GM18502 (cell line): ENCODE results near the gene E2F3.

Experiments
- ATAC-seq: cut with Tn5 transposase; IDR thresholded peaks from one replicate; pipeline ENCODE4 v1.9.1; 2021; ENCODE audit warnings: mild to moderate bottlenecking; ENCODE audit not compliant: unreplicated experiment, poor library complexity

The E2F3 gene

DNA sequence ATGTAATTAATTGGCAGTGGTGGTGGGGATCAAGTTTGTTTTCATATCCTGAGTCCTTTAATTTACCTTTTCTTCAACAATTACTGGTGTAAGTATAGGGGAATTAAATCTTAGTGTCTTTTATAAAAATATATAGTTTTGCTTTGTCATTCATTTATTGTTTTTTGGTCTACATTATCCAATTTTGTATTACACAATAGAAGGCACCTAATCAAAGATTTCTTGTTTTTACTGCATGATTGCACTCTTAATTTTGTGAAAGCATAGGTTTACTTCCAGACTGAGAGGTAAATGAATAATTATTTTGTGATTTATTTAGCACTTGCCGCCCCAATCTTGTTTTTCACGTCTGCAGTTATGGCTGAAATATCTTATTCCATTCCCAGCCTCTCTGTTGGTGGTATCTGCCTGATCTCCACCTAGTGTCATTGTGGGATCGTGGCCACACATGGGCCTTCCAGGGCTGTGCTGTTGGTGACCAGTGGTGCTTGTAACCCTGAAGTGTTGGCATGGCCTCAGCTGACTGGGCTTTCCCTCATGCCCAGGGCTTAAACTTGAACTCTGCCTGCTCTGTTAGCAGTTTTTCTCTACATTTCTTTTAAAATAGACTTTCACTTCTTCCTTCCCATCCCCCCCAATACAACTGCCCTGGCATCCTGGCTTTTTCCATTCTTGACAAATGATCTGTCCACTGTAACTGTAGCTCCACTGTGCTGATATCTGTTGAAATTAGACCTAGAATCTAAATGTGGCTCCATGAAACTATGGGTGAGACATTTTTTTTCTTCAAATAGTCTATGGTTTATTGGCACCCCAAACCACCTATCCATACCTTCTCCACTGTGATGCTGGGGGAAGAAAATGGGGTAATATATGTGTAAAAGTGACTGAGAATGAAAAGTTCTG lies 24.8 kb downstream of the E2F3 start:
- ATAC-seq, result no peak

DNA sequence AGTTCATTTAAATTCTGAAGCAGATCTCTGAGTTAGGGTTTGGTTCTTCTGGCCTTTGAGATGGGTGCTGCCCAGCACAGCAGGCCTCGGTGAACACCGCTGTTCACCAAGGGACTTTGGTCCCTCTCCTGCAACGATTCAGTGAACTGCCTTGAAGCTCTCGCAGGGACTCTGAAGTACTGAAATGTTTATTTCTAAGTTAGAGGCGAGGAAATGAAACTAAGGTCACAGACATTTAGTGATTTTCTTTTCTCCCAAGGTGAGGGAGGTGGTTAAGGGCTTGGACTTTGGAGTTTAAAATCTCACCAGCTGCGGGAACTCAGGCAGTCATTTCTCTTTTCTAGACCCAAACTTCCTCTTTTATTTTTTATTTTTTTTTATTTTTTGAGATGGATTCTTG lies 26.2 kb downstream of the E2F3 start:
- ATAC-seq, result peak; percentile 90

DNA sequence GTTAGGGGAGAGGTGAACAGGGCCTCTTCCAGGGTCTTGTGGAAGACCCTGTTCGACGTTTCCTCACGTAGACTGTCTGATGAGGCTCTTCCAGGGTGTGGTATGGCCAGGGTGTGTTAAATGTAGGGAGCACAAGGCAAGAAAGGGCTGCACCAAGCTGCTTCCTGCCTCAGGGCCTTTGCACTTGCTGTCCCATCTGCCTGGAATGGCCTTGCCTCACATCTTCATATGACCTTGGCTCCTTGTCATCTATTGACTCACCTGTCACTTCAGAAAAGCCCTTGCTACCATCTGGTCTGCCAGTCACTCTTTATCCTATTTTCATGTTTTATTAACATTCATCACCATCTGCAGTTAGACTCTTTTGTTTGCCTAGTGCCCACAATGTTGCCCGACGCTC lies 31.0 kb downstream of the E2F3 start:
- ATAC-seq, result no peak

DNA sequence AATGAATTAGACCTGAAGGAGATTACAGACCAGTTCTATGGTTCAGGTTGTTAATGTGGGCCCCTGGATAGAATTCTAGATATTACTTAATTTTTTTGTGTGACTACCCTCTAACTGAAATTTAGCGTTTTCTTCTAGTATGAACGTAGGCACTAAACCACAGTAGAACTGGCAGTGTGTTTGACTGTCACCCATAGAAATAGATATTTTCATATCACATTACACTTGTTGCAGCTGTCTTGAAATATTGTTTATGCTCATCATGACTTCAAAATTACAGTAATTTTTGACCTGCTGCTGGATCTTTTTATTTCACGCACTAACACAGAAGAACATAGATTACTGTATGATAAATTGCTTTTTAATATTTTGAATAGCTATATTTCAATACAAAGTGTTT lies 31.6 kb downstream of the E2F3 start:
- no peak for ATAC-seq

DNA sequence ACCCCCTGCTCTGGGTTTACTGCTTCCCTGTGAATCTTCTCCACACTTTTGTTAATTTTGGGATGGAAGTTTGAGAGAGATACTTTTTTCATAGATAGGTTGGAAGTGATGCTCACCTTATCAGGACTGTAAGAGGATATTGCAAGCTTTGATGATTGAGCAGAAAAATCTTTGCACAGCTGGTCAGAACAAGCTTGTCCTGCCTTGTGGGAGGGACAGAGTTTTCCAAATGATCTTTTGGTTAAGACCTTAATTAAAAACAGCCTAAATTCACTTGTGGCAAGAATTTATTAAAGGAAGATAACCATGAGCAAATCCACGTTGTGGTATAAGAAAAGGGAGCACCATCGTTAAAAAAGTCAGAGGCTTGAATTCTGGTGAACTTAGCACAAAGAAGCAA lies 32.2 kb downstream of the E2F3 start:
- no peak for ATAC-seq

DNA sequence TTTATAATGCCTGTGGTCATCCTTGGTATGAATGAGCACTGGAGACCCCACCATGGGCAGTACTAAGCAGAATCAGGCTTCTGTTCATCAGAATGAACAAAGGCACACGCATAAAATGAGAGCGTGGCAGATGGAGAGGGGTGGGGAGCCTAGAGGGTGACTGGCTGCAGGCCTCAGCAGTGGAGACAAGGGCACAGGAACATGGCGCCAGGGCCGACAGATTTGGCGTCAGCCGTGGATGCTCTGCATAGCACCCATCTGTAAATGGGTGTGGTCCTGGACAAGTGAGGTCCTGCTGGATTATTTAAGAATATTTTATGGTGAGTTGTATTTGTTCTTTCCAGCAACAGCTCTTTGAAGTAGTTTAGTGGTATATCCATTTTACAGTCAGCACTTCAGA lies 33.1 kb downstream of the E2F3 start:
- no peak for ATAC-seq

DNA sequence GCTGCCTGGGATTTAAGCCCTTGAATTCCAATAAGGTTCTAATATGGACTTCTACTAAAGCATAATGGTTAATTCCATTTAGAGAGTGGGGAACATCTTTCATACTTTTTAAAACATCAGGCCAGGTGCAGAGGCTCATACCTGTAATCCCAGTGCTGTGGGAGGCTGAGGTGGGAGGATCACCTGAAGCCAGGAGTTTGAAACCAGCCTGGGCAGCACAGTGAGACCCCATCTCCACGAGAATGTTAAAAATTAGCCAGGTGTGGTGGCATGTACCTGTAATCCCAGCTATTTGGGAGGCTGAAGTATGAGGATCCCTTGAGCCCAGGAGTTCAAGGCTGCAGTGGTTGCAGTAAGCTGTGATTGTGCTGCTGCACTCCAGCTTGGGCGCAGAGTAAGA lies 35.0 kb downstream of the E2F3 start:
- ATAC-seq, result no peak

DNA sequence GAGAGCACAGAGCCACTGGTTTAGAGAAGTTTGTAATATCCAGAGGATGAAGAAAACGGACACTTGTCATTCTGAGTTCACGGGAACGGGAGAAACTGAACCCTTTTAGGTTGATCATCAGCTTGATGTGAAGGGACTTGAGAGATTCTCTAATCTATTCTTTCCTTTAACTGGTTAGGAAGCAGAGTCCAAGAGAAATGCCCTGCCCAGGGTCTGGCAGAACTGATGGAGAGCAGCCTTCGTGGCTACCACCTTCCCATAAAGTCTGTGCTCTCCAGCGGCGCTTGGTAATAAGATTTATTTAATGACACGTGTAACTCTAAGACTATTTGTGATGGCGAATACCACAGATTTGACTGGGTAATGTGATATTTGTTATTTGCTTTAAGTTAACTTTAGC lies 36.0 kb downstream of the E2F3 start:
- ATAC-seq, result peak; percentile 10

DNA sequence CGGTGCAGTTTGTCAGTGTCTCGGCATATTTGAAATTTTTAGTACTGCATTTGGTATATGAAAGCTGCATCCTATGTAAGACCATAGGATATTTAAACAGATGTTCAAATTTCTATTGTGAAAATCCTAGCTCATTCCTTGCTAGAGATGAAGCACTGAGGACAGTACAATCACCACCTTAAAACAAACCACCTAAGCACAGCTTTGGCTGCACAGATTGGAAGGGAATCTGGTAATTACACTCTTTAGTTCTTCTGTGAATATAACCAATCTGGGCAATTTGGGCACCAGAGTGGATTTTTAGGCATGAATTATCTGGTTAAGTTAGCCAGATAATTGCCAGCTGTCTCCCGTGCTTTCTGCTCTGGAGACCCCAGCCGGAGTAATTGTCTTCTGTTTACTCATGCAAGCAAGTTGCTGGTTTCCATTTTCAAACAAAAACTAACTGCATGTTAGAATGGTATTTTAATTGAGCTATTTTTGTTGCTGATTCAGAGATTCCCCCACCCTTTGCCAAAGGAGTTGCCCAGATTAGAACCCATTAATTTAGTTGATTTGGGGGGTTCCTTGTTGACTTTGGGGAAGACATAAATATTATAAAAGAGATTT lies 36.9 kb downstream of the E2F3 start:
- ATAC-seq, result peak; percentile 46

DNA sequence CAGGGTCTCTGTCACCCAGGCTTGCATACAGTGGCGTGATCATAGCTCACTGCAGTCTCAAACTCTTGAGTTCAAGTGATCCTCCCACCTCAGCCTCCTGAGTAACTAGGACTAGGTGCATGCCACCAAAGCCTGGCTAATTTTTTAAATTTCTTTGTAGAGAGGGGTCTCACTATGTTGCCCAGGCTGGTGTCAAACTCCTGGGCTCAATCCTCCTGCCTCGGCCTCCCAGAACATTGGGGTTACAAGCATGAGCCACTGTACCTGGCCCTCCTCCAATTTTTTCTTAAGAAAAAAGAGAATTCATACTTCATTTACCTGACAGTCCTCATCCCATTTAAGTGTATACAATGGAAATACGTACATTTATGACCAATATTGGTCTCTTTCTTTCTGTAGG lies 37.9 kb downstream of the E2F3 start:
- no peak for ATAC-seq

DNA sequence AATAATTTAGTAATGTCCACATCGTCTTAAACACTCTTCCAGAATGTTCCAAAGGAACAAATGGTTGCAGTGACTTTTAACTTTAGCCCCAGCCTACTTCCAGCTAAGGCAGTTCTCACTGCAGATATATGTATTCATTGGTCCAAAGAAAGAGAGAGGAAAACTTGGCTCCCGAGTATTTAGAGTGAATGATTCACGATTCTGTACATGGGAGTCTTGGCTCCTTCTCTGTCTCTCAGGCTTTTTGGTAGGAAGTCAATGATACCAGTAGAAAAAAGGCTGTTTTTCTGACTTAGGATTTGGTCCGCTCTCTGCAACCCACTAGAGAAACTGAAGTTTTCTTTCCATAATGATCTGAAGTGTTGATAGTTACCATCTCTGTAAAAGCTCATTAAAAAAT lies 38.6 kb downstream of the E2F3 start:
- no peak for ATAC-seq

DNA sequence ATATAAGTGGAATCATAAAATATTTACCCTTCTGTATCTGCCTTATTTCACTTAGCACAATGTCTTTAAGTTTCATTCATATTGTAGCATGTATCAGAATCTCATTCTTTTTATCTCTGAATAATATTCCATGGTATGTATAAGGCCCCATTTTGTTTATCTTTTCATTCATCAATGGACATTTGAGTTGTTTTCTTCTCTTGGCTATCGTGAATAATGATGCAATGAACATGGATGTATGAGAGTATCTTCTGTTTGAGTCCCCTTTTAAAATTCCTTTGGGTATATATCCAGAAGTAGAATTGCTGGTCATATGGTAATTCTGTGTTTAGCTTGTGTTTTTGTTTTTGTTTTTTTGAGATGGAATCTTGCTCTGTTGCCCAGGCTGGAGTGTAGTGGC lies 39.6 kb downstream of the E2F3 start:
- no peak for ATAC-seq

DNA sequence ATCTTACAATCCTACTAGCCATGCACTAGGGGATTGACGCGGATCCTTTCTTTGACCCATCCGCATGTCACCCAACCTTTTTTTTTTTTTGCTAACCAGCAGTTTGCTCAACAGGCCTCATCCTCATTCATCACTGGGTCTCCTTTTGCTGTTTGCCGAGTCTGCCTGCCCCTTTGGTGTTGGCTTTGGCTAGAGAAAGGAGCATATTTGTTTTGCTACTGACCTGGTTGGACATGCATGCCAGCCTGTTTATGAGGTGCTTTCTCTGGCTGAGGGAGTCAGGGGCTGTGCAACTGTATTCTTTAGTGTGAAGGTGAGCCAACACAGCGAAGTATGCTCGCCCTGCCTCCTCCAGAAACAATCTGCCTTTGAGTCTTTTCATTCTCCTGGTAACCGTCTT lies 40.2 kb downstream of the E2F3 start:
- ATAC-seq, result no peak

DNA sequence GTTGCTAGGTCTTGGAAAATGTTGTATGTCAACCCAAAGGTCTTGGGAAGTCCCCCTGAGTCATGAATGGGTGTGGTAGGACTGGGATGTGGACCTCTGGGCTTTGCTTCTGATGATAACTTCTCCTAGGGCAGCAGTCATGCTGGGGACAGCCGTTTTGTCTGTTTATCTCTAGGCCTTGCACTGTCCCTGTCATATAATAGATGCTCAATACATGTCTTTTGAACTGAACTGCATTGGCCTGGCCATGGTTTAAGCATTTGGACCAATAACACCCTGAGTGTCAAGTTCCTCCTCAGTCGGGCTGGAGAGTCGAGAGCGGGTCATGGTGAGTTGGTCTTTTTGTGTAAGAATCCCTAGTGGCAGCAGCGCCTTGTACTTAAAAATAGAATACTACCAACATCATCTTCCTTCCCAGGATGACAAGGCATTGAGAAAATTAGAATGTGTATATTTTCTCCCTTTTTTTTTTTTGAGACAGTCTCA lies 43.1 kb downstream of the E2F3 start:
- ATAC-seq, result no peak

DNA sequence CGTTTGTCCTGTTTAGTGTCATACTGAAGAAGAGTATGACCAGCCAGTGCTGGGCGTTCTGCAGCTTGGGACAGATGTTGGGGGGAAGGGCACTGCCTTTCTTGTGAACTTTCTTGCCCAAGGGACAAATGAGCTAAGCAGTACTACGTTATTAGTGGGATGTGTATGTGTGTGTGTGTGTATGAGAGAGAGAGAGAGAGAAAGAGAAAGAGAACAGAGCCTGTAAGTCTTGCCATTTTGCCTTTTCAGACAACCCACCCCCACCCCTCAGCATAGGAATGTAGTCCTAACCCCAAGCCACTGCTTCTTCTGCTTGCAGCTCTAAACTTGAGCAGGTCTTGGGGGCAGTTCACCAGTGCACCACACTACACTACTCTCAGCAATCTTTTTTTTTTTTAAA lies 45.5 kb downstream of the E2F3 start:
- ATAC-seq, result no peak

DNA sequence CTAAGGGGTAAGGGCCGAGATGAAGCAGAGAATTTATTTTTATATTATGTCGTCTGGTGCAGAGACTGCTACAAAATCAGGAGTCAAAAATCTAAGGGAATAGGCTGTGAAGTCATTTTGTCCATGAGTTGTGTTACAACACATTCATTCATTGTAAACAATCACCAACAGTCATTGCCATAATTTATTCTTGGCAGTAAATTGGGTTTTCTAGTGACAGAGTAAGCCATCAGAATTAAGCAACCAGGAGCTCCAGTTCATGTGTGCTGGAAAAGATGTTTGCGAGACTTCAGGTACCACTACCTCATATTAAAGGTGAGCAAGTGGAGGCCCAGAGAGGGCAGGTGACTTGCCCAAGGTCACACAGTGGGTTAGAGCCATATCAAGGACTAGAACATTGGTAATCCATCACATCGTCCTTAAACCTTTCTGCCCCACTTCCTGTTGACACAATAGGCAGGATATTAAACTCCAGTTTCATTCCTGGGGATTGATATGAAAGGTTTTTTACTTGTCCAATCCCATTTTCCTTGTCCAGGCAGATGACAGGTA lies 46.0 kb downstream of the E2F3 start:
- ATAC-seq, result no peak

DNA sequence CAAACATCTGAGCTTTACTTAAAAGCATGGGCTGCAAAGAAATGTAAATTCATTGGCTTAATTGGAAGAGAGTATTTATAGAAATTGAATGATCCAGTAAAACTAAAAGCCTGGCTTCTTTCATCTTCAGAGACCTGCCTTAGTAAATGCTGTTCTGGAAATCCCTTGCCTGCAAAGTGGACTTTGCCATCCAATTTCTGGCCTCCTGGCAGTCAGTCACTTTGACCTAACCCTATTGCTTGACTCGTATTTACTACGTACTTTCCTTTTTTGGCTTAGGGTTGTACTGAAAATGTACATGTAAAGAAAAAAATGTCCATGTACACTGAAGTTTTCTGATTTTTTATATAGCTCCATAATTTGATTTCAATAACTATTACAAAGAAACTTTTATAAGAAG lies 47.1 kb downstream of the E2F3 start:
- no peak for ATAC-seq

DNA sequence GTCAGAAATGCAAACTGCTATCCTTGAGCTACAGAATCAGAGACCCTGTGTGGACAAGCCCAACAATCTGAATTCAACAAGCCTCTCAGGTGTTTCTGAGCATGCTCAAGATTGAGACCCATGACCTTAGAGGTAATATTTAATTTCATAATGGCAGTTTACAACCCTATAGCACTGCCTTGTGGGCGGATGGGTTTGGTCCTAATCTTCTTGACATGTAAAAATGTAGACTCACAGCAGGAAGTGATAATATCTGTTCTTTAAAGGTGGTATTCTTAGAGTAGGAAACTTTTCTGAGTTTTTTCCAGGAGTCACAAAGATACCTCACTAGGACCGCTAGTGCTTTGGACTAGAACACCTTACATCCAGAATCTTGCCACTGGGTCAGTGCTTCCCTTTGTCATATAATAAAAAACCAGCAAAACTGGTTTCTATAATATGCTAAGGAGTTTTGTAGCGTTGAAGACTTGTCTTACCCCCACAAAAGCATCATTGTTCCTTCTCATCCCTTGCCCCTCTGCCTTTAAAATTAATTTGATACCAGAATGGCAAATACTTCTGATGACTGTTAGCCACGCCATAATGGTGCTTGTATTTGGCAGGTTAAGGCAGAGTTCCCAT lies 52.6 kb downstream of the E2F3 start:
- ATAC-seq, result no peak

DNA sequence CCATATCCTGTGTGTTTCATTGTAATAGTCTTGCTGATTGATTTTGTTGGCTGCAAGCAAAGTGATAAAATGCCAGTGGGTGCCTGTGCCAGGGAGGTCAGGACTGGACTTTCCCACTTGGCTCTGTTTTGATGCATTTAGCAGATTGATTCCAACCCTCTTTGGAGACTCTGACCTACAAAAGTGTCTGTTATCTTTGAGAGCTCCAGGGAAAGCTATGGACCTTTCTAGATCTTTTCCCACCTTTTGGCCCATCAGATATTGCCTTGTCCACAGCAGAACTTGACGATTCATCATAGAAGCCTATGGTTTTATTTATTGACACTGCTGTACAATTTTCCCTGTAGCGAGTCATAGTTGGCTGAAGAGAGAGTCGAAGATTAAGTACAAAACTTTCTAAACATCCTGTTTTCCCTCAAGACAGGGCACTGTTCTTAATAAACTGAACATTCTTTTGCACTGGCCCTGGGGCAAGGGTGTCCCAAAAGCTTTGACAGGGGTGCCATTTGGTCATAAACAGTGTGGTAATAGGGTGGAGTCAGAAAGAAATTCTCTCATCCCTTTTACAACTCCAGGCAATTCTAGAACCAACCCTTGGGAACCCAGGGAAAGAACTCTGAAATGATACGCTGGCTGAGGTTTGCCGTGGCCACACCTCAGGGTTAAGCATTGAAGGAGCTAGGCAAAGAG lies 53.7 kb downstream of the E2F3 start:
- no peak for ATAC-seq

DNA sequence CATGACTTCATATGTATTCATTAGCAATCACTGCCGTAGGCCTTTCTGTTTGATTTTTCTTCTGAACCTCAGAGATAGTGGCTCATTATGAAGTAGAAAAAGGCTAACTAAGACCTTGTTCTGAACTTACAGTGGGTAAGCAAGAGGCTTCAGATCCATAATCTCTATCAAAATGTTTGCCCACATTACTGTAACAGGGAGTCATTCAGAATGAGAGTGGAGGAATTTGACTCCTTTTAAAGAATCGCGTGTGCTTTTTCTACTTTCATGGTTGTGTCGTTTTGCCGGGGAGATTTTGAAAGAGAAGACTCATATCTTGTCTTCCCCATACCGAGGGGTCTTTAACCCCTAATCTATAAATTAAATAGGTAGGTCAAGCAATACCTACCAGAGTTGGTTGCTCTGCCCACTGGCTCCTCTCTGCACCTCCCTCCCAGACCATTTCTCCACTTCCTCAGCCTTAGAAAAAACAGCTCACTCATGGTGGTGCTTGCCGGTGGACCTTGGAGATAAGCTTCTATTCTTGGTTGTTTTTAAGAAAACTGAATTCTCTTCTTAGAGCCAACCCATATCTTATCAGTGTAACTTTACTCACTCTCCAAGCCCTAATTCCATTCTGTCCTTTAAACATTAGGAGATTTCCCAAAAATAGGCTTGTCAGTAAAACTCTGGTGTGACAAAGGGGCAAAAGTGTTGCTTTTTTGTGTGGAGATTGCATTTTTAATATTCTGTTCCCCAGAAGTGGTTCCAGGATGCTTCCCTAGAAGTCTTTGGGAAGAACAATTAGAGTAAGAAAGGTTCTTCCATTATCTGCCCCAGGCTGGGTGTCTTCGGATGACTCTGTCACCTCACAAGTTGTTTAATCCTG lies 56.6 kb downstream of the E2F3 start:
- no peak for ATAC-seq
